Measurements from ENCODE around the gene MTHFR.

- TF ChIP-seq CTCF (IDR thresholded peaks at IDR 0.05) (no peak), POLR2A (IDR thresholded peaks at IDR 0.05) (no peak)
Observed at GRCh38 chr1:11735854-11736745, 69.7 kb downstream of the MTHFR start, which contains the start of gene AGTRAP.
